Measurements from ENCODE around the gene TTLL10.

The TTLL10 gene, protein sequence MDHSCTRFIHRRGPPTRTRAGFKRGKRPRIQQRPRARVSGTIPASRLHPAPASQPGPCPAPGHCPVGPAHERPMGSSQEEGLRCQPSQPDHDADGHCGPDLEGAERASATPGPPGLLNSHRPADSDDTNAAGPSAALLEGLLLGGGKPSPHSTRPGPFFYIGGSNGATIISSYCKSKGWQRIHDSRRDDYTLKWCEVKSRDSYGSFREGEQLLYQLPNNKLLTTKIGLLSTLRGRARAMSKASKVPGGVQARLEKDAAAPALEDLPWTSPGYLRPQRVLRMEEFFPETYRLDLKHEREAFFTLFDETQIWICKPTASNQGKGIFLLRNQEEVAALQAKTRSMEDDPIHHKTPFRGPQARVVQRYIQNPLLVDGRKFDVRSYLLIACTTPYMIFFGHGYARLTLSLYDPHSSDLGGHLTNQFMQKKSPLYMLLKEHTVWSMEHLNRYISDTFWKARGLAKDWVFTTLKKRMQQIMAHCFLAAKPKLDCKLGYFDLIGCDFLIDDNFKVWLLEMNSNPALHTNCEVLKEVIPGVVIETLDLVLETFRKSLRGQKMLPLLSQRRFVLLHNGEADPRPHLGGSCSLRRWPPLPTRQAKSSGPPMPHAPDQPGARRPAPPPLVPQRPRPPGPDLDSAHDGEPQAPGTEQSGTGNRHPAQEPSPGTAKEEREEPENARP

DNA sequence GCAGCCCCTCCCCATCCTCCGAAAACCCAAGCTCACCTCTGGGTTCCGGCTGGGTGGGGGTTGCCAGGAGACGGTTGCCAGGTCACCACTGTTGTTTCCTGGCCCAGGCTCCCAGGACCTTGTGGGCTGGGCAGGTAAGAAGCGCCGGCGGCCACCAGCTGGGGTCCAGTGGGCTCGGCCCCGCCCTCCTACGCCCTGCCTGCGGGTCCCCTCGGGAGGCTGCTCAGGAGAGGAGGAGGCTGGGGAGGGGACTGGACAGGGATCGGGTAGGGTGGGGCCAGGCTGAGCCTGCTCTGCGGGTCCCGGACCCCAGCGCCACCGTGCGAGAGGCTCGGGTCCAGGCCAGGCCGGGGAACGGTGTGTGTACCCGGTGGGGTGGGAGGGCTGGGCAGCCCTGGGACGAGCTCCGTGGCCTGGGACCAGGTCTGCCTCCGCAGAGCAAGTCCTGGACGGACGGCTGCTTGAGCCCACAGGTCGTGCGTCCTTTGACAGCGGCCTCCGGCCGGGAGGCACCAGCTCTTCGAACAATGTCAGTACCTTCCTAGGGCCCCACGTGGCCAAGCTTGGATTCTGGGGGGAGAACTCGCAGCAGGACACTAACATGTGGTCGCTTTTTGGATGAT, at the start of gene TTLL10:
TSS of gene TTLL10 (plus strand) at position 88 of the 623 bp plus-strand sequence. CDS start 5,336 bp downstream, outside the sequence.
- DNase-seq (ENCODE audit: low spot score), result no peak

DNA sequence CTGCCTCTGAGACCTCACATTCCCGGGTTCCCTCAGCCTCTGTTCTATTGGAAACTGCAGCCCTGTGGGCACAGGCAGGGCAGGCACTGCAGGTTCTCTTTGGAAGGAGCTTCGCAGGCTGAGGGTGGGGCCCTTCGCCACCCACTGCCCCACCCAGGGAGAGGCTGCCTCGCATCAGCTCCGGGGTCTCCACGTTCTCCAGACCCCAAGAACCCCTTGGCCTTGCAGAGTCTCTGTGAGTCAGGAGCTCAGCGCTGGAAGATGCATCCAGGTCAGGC, 49.2 kb upstream of the TTLL10 start:
- DNase-seq (ENCODE audit: low spot score), result no peak

DNA sequence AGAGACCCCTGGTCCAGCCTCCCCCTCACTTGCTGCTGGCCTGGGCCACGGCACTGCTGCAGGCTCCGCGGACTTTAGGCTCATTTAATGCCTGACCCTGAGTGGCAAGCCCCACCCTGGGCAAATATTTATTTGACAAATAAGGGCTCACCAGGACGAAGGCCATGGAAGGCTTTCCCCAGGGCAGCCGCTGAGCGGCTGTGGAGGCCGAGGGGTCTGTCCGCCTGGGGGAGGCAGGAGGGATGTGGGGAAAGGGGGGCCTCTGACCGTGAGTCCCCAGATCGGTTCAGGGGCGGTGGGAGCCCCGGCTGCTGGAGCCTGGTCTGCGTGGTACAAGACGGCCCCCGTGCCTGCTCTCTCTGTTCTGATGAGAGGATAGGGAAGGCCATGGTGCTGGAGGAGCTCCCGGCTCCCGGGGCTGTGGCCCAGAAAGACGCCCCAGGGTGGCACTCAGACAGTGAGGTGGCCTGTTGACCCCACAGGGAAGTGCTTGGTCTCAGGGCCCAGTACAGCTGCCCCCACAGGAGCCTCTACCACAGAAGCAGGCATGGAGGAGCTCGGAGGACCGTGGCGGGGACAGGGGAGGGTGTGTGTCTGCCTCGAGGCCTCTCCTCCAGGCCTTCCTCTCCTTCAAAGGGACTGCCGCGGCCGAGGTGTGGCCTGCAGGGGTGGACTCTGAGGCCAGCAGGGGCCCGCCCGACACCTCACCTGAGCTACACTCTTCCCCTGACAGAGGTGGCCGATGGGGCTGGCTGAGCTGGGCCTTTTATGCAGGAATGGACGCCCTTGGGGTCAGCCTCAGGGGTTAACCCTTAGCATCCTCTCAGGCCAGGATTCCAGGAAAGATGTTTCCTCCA, 48.7 kb upstream of the TTLL10 start:
- DNase-seq (ENCODE audit: low spot score), result no peak

DNA sequence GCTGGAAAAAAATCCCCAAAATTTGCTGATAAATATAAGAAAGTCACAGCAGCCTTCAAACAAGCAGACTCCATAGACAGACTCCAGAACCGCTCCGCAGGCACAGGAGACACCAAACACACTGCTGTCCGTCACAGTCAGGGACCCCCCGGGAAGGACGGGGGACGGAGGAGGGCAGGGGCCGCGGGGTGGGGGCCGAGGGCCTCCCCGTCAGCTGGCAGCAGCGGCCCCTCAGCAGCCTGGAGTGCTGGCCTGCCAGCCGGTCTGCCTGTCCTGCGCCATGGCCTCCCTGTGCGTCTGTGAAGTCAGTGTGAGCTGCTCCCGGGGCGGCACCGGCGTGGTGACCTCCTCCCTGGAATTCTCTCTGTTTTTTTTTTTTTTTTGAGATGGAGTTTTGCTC, 47.7 kb upstream of the TTLL10 start:
- no peak for DNase-seq (ENCODE audit: low spot score)

DNA sequence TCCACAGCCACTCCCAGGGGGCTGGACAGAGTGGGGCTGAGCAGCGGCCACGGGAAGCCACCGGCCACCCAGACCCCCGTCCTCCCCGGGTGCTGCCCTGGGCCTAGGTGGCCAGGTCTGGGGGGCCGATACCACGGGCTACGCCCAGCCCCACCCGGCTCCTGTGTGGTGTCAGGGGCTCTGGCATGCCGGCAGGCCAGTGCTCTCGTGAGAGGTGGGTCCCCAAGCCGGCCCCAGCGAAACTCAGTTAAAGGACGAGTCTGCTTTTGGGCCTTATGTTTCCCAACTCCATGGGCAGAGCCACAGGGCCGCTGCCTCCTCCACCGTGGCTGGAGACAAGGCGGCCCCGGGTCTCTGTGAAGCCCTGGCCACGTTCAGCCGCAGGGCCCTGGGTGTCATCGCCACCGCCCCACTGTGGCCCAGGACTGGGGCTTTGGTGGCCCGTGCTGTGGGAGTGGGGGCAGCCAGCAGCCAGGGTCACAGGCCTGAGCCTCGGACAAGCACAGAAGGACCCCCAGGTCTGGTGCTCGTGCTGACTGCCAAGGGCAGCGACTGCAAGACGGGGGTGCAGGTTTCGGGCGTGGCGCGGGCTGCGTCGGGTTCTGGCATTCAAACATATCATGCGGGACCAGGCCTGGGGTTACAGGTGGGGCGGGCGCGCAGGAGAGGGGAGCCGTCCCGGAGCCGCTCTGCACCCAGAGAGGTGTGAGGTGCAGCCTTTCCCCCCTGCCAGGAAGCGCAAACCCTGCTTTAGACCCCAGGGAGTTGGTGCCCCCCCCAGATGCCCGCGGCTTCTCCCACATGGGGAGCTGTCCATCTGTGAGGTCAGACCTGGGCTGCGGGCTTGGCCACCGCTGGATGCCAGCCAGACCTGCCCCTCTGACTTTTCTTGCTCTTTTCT, 45.9 kb upstream of the TTLL10 start:
- no peak for DNase-seq (ENCODE audit: low spot score)

DNA sequence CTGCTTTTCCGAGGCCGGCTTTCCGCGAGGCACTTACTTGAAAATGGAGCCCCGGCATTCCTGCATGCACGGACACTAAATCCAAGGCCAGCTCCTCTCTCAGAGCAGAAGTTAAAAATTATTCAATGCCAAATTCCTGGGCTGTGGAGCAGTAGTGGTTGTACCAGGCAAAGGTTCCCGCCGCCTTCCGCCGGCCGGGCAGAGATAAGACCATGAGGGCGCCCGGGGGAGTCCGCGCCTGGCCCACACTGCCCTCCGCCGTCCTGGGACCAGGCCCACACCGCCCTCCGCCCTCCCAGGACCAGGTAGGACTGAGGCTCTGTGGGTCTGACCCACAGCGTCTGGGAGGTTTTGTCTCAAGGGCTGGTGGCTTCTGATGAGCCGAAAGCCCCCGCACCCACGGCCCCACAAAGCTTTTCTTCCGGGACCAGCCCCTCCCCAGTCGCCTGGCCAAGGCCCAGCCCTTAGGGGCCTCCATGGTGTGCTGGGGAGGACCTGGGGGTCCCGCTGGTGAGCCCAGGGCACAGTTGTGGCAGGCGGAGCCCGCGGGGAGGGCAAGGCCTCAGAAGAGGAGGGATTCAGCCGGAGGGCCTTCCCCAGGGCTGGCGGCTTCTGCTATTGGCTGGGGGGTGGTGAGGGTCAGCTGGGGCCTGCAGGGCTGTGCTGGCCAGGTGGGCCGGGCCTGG, 45.1 kb upstream of the TTLL10 start:
- DNase-seq (ENCODE audit: low spot score), result no peak

DNA sequence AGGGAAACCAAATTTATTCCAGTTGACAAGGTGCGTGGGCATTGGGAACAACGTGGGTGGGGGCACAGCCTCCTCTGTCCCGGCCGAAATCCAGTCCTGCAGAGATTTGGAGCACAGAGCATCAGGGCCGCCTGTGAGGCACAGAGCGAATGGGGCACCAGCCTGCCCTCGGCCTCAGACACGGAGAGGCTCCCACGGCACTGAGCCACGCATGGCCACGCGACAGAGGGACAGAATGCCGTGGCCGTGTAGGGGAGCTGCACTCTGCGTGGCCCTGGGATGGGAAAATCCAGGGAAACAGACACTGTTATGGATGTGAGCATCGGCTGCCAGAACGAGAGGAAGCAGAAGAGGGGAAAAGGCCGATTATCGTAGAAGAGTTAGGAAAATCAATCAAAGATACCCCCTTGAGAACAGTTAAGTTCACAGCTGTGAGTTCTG, 44.3 kb upstream of the TTLL10 start:
- DNase-seq (ENCODE audit: low spot score), result no peak

DNA sequence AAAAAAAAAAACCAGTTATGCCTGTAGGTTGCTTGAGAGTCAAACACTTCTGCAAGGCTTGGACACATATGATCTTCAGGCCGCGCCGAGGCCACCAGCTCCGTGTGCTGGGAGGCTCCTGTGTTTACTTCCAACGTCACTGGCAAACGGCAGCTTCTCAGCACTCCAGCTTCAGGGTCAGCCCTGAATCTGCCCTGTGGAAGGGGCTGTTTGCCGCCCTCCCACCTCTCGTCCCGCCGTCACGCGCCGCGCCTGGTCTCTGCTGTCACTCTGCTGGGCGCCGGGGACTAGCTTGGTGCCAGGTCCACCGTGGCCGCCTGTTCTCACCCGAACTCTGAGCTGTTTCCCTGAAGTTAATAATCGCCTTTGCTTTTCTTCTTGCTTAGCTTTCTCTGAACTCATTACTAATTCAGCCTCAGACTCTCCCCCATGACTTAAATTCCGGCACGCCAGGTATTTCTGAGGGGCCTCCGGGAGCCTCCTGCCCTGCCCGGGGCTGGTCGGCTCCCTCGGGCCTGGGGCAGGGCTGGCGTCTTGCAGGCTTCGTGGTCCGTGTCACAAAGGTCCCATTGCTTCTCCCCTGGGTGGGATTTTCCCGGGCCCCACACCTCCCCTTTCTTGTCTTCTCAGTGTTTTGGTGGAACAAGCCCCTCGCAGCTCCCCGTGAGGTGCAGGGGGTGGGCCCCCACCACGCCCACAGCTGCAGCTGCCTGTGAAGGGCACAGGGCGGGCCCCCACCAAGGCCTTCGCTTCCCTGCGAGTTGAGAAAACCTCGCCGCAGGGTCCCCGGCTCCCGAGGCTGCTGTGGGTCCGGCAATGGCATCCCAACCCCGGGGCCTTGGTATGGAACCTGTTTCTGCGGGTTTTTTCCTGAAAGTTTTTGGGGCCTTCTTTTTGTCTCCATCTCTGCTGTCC, 43.2 kb upstream of the TTLL10 start:
- no peak for DNase-seq (ENCODE audit: low spot score)

DNA sequence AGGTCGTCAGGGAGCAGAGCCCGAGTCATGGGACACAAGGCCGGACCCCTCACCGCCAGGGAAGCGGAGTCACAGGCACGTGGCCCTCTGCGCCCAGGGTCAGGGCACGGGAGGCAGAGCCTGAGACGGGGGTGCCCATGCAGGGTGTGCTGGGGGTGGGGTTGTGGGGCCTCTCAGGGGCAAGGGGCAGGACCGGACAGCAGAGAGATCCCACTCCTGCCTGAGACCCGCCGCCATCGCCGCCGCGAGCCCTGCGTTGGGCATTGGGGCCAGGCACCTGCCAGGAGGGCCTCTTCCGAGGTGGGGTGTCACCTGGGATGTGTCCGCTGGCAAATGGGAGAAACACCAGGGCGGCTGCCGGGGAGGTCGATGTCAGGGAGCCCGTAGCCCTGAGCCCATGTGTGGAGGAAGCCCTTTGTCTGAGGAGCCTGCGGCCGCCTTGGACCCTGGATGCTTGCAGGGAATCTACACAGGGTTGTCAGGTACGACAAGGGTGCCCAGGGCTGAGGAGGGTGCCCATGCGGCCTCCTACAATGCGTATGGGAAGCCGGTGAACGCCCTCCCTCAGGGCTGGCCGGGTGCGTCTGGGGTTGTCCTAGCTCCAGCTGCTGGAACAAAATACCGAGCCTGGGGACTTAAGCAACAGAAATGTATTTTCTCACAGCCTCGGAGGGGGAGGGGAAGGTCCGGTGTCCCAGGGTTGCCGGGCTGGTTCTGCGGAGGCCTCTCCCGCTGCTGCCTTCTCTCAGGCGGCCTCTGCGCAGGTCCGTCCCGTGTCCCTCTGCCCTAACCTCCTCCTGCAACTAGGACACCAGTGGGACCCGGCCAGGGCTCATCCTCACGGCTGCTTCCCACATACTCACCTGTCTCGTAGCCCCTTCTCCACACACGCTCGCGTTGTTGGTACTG, 41.4 kb upstream of the TTLL10 start:
- DNase-seq (ENCODE audit: low spot score), result no peak

DNA sequence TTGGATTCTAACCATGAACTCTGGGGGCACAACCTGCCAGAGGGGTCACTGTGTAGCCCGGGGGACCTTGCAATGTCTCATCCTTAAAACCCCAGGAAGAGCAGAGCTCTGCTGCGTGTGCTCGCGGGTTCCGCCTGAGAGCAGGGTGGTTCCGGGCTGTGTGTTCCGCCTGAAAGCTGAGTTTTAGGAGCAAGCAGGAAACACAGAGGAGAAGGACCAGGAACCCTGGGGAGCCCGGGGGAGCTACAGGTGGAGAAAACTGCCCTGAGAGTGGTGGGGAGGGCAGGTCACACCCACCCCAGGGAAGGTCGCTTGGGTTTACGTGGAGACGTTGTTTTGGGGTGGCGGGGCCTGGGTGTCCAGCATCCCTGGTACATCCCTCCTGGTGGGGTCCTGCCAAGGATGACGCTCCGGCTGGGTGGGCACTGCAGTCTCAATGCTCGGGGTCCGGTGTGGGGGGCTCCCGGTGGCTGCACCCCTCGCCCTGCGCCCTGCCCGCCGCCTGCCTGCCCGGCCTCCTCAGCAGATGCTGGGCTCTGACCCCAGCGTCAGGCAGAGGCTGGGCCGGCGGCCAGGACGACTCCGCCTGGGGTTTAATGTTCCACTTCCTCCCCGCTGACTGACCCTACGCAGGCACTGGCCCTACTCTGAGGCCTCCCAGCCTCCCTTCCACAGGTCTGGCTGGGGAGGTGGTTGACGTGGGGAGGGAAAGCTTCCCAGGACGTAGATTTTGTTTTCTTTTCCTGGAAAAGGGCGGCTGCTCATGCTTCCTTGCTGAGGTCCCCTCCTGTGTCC, 40.5 kb upstream of the TTLL10 start:
- DNase-seq (ENCODE audit: low spot score), result no peak

DNA sequence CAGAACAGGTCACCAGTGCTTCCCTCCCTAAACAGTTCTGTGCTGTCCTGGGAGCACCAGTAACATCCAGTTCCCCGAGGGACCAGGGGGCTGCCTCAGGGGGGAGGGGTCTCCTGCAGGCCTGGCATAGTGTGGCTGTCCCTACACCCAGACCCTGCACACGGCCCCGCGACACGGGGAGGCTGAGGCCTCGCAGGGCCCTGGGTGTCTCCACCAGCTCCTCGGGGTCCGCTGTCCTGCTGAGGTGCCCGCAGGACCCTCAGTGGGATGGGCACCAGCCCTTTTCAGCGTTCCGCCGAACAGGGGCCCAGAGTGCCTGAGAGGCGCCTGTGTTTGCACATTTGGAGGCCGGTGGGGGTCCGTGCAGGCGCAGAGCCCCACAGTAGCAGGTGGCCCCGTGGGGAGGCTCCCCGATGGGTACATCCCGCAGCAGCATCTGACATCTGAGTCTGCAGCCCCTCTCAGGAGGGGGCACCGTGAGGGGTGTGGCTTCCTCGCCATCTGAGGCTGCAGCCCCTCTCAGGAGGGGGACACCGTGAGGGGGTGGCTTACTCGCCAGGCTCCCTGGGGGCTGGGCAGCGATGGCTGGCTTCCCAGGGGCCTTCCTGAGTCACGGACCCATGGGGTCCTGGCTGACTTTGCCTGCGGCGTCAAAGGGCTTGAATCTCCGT, 39.2 kb upstream of the TTLL10 start:
- no peak for DNase-seq (ENCODE audit: low spot score)

DNA sequence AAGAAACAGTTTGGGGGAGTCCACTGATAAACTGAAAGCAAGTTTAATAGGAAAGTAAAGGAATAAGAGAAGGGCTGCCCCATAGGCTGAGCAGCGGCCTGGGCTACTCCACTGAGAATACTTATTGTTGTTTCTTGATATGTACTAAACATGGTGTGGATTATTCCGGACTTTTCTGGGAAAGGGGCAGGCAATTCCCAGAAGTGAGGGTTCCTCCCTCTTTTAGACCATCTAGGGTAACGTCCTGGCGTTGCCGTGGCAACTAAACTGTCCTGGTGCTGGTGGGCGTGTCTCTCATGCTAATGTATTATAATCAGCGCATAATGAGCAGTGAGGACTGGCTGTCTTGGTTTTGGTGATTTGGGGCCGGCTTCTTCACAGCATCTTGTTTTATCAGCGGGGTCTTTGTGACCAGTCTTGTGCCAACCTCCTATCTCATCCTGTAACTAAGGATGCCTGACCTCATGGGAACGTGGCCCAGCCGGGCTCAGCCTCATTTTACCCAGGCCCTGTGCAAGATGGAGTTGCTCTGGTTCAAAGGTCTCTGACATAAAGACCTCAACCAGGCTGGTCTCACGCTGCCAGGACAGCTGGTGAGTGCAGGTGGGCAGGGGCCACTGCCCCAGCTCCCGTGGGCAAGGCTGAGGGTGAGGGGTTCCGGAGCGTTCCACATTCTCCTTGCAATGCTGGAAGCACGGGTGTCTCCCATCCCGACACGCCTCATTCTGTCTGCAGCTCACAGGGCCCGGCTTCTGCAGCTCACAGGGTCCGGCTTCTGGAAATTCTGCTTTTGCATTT, 38.1 kb upstream of the TTLL10 start:
- no peak for DNase-seq (ENCODE audit: low spot score)

DNA sequence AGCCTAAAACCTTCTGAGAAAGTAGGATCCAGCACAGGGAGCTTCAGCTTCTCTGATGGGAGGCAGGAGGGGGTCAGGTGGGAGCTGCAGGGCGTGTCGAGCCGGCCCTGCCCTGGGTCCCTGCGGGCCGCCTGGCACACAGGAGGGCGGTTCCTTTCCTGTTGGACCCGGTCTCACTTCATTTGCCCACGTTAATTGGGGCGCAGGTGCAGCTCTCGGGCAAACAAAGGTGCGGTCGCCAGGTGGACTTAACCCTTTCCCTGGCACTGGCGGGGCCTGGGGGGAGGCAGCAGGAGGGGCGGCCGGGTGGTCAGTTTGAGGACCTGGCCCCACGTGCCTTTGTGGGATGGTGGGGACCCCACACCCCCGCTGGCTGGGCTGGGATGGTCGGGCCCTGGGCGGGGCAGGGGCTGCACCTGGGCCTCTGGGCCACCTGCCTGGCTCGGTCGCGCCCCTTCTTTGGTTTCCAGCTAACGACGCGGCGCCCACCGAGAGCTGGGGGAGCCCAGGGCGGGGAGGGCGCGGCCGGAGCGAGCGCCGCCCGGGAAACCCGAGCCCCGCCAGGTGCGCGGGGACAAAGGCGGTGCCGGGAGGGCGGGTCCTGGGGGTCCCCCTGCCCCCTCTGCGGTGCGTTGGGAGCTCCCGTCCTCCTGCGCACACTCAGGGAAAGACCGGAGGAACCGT, 37.0 kb upstream of the TTLL10 start:
- DNase-seq (ENCODE audit: low spot score), result no peak

DNA sequence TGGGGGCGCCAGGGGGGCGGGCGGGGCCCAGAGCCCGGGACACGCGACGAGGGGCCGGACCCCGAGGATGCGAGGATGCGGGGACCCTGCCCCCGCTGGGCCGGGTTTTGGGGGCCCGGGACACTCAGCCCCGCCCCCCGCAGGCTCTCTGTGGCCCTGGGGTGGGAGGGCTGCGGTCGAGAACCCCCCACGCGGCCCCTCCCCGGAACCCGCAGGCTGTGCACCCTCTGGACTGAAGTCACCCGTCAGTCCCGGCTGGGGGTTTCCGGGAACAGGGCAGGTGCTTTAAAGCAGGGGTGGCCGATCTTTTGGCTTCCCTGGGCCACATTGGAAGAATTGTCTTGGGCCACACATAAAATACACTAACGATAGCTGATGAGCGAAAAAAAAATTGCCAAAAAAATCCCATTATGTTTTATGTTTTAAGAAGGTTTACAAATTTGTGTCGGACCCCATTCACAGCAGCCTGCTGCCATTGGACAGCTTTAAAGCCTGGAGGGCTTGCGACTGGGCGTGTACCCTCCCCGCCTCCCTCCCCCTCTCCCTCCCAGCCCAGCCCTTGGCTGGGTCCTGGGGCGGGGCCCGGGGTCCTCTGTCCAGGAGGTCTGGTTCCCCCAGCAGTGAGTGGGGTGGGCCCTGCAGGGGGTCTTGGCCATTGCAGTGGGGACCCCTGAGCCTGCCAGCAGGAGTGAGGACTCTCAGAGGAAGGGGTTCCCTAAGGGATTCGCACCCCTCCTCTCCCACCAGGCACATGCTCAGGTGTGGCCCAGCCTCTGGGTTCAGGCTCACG, 36.2 kb upstream of the TTLL10 start:
- DNase-seq (ENCODE audit: low spot score), result no peak

DNA sequence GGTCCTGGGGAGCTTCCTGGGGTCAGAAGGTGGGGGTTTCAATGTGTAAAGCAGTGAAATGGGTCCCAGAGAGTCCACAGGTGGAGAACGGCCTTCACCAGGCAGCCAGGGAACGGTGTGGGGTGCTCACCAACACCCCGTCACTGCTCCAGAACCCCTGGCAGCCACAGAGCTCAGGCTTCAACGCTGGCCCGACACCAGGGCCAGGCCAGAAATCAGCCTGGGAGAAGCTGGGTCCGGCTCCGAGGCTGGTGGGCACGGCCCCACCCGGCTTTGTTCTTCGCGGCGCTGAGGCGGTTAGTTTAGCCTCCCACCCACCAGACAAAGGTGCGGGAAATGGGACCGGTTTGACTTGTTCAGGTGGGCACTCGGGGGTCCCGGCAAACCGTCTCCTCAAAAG, 33.0 kb upstream of the TTLL10 start:
- DNase-seq (ENCODE audit: low spot score), result no peak

All from kidney capillary endothelial cell (primary cell).